DLD1 (cell line): ENCODE results near the gene MAN1B1.
"Not testable (repeated sequence)": the region's sequence is repeated elsewhere in the genome, so short reads cannot be mapped to it uniquely, and the experiment has no call there.

Source experiments
- in situ Hi-C: cut with HindIII; loops from 2 replicates; pipeline ENCODE4 v1.10.0; 2017; ENCODE audit warnings: low sequenced_read_pairs

The MAN1B1 gene

GRCh38 chr9:137051145-137051724 lies 35.5 kb upstream of the MAN1B1 start:
- in situ Hi-C loops, result no loop called here

GRCh38 chr9:137052293-137052692 lies 34.5 kb upstream of the MAN1B1 start:
- in situ Hi-C loops, result no loop called here

GRCh38 chr9:137052998-137053943 lies 33.5 kb upstream of the MAN1B1 start:
- in situ Hi-C loops, result no loop called here

- in situ Hi-C loops, result no loop called here
Measured at GRCh38 chr9:137053944-137054931, 32.5 kb upstream of the MAN1B1 start, which contains the start of gene ENTPD2. Gene ENTPD2, minus strand, starts transcription at chr9:137054061. Its CDS starts 64 bp downstream, at chr9:137053997.

- in situ Hi-C loops, result no loop called here
Measured at GRCh38 chr9:137054932-137055384, 31.8 kb upstream of the MAN1B1 start.

- in situ Hi-C loops, result no loop called here
Measured at GRCh38 chr9:137055385-137056364, 31.1 kb upstream of the MAN1B1 start.

GRCh38 chr9:137056739-137057415 lies 29.9 kb upstream of the MAN1B1 start:
- in situ Hi-C loops, result no loop called here

GRCh38 chr9:137057545-137057944 lies 29.2 kb upstream of the MAN1B1 start:
- in situ Hi-C loops, result no loop called here

- in situ Hi-C loops, result no loop called here
Measured at GRCh38 chr9:137058521-137059234, 28.1 kb upstream of the MAN1B1 start.

- in situ Hi-C loops, result no loop called here
Measured at GRCh38 chr9:137062384-137062783, 24.4 kb upstream of the MAN1B1 start.

GRCh38 chr9:137062798-137063197 lies 24.0 kb upstream of the MAN1B1 start:
- in situ Hi-C loops, result not testable (repeated sequence)

- in situ Hi-C loops, result no loop called here
Measured at GRCh38 chr9:137063311-137064026, 23.3 kb upstream of the MAN1B1 start.

GRCh38 chr9:137064027-137064879 lies 22.5 kb upstream of the MAN1B1 start:
- in situ Hi-C loops, result no loop called here

GRCh38 chr9:137064880-137065164 lies 22.0 kb upstream of the MAN1B1 start:
- in situ Hi-C loops, result no loop called here

- in situ Hi-C loops, result no loop called here
Measured at GRCh38 chr9:137065336-137065967, 21.3 kb upstream of the MAN1B1 start.

GRCh38 chr9:137066096-137066861 lies 20.5 kb upstream of the MAN1B1 start:
- in situ Hi-C loops, result no loop called here
